ENCODE data around the gene NSUN7.
A peak's percentile ranks its signal among the peaks of the same experiment; 100 is the strongest.

Gene NSUN7

DNA sequence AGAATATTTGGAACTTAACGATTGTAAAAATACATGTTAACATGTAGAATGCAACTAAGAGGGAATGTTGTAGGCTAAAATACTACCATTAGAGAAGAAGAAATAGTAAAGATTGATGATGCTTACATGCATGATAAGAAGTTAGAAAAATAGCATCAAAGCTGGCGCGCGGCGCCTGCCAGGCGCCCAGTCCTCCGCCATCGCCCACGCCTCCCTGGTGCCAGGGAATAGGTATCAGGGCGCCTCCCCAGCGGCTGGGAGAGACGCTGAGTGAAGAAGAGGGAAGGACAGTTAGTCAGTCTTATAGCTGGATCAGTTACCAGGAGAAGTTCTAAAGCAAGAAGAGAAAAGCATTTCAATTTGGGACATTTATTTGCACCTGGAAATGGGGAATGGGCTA lies 36.0 kb downstream of the NSUN7 start:
- peaks cover 6 to 36% (median 11%) of the 10 kb centered on the region in 10 experiments; a peak in 17 of 20 replicates for H3K4me1 ChIP-seq
- H3K4me2 ChIP-seq = no peak overlapping the region
- peaks cover 0 to 9% (median 0%) of the 10 kb centered on the region in 11 experiments; a peak in 4 of 22 replicates for H3K9me3 ChIP-seq (replicated peaks in 1 of 11)
- H4K20me1 ChIP-seq = no peaks in the 10 kb centered on the region
- no peaks in the 10 kb centered on the region for H3K36me3 ChIP-seq
- H3K27me3 ChIP-seq = no peaks in the 10 kb centered on the region
- H3K4me3 ChIP-seq = no peak overlapping the region
- TF ChIP-seq Cebpa-rat (IDR thresholded peaks at IDR 0.05) = no peak
- H3K27ac ChIP-seq = no peak overlapping the region
- H3K9ac ChIP-seq = no peak overlapping the region

DNA sequence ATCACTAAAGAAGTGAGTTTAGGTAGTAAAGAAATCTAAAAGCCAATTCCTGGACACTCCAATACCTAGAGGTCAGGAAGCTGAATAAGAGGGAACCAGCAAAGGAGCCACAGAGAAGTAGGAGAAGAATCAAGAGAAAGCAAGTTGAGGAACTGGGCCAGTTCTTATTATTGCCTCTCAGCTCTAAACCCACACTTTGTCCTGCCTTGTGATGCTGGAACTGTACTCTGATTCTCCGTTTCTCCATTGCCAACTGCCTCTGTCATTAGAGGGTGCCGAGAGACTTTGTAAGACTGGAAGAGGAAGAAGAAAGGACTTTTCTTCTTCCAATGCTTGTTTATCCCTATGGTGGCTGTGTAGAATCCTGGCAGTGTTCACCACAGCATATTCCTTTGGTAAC lies 38.6 kb downstream of the NSUN7 start:
- H3K4me3 ChIP-seq = no peak overlapping the region
- TF ChIP-seq Cebpa-rat (IDR thresholded peaks at IDR 0.05) = no peak
- peaks cover 0 to 9% (median 0%) of the 10 kb centered on the region in 11 experiments; a peak in 3 of 22 replicates for H3K9me3 ChIP-seq (replicated peaks in 1 of 11)
- no peaks in the 10 kb centered on the region for H3K36me3 ChIP-seq
- no peaks in the 10 kb centered on the region for H3K27me3 ChIP-seq
- H3K9ac ChIP-seq = no peak overlapping the region; a peak in 1 of 22 replicates
- peak overlapping the region in 3 of 11 experiments; percentile 5 to 34 (median 8); a peak in 2 of 22 replicates for H3K27ac ChIP-seq
- peaks cover 6 to 25% (median 11%) of the 10 kb centered on the region in 10 experiments; a peak in 17 of 20 replicates for H3K4me1 ChIP-seq
- H4K20me1 ChIP-seq = no peaks in the 10 kb centered on the region
- peak overlapping the region in 9 of 11 experiments; percentile 18 to 82 (median 56); a peak in 15 of 22 replicates for H3K4me2 ChIP-seq

DNA sequence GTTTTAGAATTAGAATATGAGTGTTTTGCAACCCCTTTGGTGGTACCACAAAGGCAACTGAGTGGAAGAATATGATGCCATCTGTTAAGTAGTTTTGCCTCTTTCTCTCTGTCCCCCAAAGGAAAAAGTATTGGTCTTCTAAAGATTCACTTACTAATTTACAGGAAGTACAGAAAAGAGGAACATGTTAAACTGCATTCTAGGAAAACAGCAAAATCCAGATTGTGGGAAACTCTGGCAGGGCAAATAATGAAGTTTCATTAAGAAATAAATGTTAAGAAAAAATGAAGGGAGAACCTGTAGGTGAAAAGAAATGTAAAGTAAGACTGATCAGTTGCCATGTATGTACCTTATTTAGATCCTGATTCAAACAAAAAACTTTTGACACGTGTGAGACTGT lies 39.3 kb downstream of the NSUN7 start:
- Histone ChIP-seq H3K27me3 (no peaks in the 10 kb centered on the region), H4K20me1 (no peaks in the 10 kb centered on the region), H3K4me2 (peak overlapping the region; percentile 11 to 82 (median 53); a peak in 16 of 22 replicates), H3K9ac (no peak overlapping the region; a peak in 1 of 22 replicates), H3K36me3 (no peaks in the 10 kb centered on the region), H3K4me3 (no peak overlapping the region), H3K27ac (peak overlapping the region in 3 of 11 experiments; percentile 5 to 34 (median 8); a peak in 1 of 22 replicates), H3K4me1 (peaks cover 6 to 23% (median 11%) of the 10 kb centered on the region in 10 experiments; a peak in 17 of 20 replicates), H3K9me3 (replicated peaks in 1 of 11) (peaks cover 0 to 6% (median 0%) of the 10 kb centered on the region in 11 experiments; a peak in 3 of 22 replicates)
- TF ChIP-seq Cebpa-rat (IDR thresholded peaks at IDR 0.05) = no peak

DNA sequence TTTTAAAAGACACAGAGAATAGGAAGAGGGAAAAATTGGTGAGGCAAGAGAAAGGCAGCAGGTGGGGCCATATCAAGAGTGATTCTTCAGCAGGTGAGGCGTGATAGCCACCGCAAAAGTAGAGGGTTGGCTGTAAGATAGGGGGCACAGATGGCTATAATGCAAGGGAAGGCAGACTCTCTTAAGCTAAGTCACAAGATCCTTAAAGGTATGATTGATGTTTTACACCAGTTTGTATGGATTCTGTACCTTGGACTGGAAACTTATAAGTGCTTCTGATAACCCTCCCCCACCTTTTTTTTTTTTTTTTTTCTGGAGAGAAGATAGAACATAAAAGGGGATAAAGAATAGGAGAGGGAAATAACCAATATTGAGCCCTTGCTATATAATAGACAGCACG lies 40.0 kb downstream of the NSUN7 start:
- Histone ChIP-seq H3K4me2 (peak overlapping the region in 1 of 11 experiments; percentile 49; a peak in 1 of 22 replicates), H4K20me1 (no peaks in the 10 kb centered on the region), H3K4me1 (peaks cover 6 to 23% (median 11%) of the 10 kb centered on the region in 10 experiments; a peak in 17 of 20 replicates), H3K4me3 (no peak overlapping the region), H3K9me3 (replicated peaks in 1 of 11) (no peaks in the 10 kb centered on the region), H3K27me3 (no peaks in the 10 kb centered on the region), H3K9ac (no peak overlapping the region), H3K36me3 (no peaks in the 10 kb centered on the region), H3K27ac (no peak overlapping the region)
- no peak for TF ChIP-seq Cebpa-rat (IDR thresholded peaks at IDR 0.05)

DNA sequence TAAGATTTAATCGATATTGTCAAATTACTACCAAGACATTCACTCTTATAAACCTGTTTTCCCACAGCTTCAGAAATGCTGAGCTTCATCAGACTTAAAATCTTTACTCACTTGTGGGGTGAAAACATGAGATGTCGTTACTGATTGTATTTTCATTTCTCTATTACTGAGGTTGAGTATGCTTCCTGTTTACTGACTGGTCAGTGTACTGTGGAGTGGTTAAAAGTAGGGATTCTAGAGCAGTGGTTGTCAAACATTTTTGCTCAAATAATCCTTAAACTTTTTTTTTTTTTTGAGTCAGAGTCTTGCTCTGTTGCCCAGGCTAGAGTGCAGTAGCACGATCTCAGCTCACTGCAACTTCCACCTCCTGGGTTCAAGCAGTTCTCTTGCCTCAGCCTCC lies 50.3 kb downstream of the NSUN7 start:
- H3K4me1 ChIP-seq = peaks cover 5 to 15% (median 10%) of the 10 kb centered on the region in 10 experiments; a peak in 17 of 20 replicates
- H3K4me2 ChIP-seq = peak overlapping the region; percentile 4 to 72 (median 42); a peak in 21 of 22 replicates
- no peaks in the 10 kb centered on the region for H4K20me1 ChIP-seq
- no peak for TF ChIP-seq Cebpa-rat (IDR thresholded peaks at IDR 0.05)
- no peaks in the 10 kb centered on the region for H3K9me3 ChIP-seq (replicated peaks in 1 of 11)
- H3K4me3 ChIP-seq = no peak overlapping the region; a peak in 2 of 20 replicates
- H3K27ac ChIP-seq = peak overlapping the region in 7 of 11 experiments; percentile 8 to 56 (median 44); a peak in 10 of 22 replicates
- no peaks in the 10 kb centered on the region for H3K36me3 ChIP-seq
- H3K27me3 ChIP-seq = no peaks in the 10 kb centered on the region
- H3K9ac ChIP-seq = peak overlapping the region in 2 of 11 experiments; percentile 27 to 36; a peak in 2 of 22 replicates

DNA sequence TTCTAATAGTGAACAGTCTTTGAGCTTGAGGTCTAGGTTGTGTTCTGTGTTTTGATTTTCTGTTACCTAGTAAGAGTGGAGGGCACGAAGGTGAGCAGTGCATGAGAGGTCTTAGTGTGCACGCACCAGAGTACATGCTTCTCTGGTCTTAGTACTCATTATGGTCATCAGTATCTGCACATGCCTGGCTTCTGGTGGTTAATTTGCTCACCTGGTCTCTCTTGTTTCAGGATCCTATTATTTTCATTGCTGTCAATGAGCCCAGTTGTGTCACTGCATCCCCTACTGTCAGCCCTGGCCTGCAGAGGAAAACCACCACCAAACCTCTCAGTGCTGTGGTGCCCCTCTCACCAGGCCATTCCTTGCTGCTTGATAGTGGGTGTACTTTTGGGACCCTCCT lies 54.8 kb downstream of the NSUN7 start:
- Histone ChIP-seq H4K20me1 (no peaks in the 10 kb centered on the region), H3K27ac (no peak overlapping the region), H3K4me2 (no peak overlapping the region), H3K4me1 (peaks cover 5 to 16% (median 9%) of the 10 kb centered on the region in 10 experiments; a peak in 17 of 20 replicates), H3K4me3 (no peak overlapping the region), H3K9me3 (replicated peaks in 1 of 11) (no peaks in the 10 kb centered on the region), H3K9ac (no peak overlapping the region), H3K27me3 (no peaks in the 10 kb centered on the region), H3K36me3 (no peaks in the 10 kb centered on the region)
- no peak for TF ChIP-seq Cebpa-rat (IDR thresholded peaks at IDR 0.05)

DNA sequence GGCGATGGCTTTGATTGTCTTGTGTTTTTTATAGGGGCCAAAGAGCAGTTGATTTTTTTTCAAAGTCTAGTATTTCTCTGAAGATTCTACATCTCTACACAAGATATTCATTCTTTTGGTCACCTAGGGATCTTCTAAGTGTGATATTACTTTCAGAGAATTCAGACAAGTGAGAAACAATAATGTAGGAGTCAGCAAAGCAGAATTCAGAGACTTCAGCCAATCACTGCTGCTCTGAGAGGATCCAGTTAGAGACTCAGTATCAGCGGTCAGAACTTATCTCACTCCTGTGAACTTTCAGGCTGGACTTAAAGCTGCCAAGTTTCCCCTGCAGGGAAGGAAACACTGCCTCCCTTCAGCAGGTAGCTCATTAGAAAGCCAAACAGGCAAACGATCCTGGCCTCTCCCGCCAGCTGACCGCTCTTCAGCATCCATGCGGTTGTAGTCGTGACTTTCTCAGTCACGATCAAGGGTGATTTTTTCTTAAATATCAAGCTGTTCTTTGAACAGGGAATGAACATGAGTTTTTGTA lies 59.2 kb downstream of the NSUN7 start:
- Histone ChIP-seq H4K20me1 (no peaks in the 10 kb centered on the region), H3K27me3 (no peaks in the 10 kb centered on the region), H3K4me2 (no peak overlapping the region), H3K27ac (no peak overlapping the region), H3K4me1 (peaks cover 0 to 26% (median 0%) of the 10 kb centered on the region in 10 experiments; a peak in 7 of 20 replicates), H3K4me3 (no peak overlapping the region), H3K9ac (no peak overlapping the region), H3K9me3 (replicated peaks in 1 of 11) (no peaks in the 10 kb centered on the region), H3K36me3 (peaks cover 3 to 40% (median 19%) of the 10 kb centered on the region in 11 experiments; a peak in 20 of 22 replicates)
- TF ChIP-seq Cebpa-rat (IDR thresholded peaks at IDR 0.05) = no peak

DNA sequence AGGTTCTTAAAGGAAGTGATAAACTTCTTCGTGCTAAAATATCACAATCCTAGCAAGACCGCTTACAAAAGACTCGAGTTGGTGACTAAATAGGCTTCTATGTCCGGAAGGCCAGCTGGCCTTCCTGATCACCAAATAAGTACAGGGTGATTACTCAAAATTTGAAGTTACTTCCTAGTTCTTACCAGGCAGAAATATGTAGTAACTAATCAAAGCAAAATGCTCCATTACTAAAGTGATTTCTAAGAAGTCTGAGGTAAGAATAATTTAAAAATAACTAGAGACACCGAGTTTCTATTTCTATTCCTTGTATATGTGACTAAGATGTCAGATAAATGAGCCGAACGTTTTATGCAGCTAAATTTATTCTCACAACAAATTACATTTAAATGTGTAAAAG lies 62.2 kb downstream of the NSUN7 start:
- Histone ChIP-seq H3K4me2 (peak overlapping the region in 4 of 11 experiments; percentile 1 to 53 (median 26); a peak in 6 of 22 replicates), H4K20me1 (no peaks in the 10 kb centered on the region), H3K4me1 (peaks cover 0 to 25% (median 0%) of the 10 kb centered on the region in 10 experiments; a peak in 7 of 20 replicates), H3K9me3 (replicated peaks in 1 of 11) (no peaks in the 10 kb centered on the region), H3K4me3 (no peak overlapping the region), H3K27me3 (no peaks in the 10 kb centered on the region), H3K36me3 (peaks cover 30 to 69% (median 49%) of the 10 kb centered on the region in 11 experiments), H3K27ac (peak overlapping the region in 8 of 11 experiments; percentile 4 to 68 (median 38); a peak in 11 of 22 replicates), H3K9ac (peak overlapping the region in 2 of 11 experiments; percentile 5 to 39; a peak in 1 of 22 replicates)
- TF ChIP-seq Cebpa-rat (IDR thresholded peaks at IDR 0.05) = no peak

DNA sequence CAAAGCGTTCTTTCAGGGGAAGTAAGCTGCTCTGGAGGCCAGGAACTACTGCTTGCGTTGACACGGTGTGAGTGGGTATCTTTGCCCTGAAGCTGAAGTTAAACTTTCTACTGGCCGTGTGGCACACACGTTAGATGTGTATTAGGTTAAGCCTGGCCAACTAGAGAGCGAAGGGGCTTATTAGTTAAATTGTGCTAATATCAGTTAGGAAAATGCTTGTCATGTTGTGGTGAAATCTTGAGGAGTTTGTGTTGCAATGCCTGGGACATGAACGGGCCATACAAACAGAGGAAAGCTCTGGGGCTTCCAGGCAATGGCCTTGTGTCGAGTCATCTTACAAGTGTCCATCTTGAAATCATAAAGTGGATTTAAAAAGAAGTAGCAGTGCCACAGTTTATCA lies 62.6 kb downstream of the NSUN7 start:
- Histone ChIP-seq H3K27me3 (no peaks in the 10 kb centered on the region), H4K20me1 (no peaks in the 10 kb centered on the region), H3K9ac (peak overlapping the region in 1 of 11 experiments; percentile 39; a peak in 2 of 22 replicates), H3K9me3 (replicated peaks in 1 of 11) (no peaks in the 10 kb centered on the region), H3K4me3 (no peak overlapping the region), H3K4me2 (peak overlapping the region in 4 of 11 experiments; percentile 1 to 53 (median 36); a peak in 7 of 22 replicates), H3K27ac (peak overlapping the region in 8 of 11 experiments; percentile 4 to 68 (median 38); a peak in 12 of 22 replicates), H3K4me1 (peaks cover 0 to 21% (median 0%) of the 10 kb centered on the region in 10 experiments; a peak in 7 of 20 replicates), H3K36me3 (peaks cover 30 to 74% (median 53%) of the 10 kb centered on the region in 11 experiments)
- no peak for TF ChIP-seq Cebpa-rat (IDR thresholded peaks at IDR 0.05)
